ENCODE results near the gene MTOR. TPM values are rescaled to one million over a fixed set of nuclear protein-coding genes. Genes with fewer than 3 reads are reported as not detected.
"Not testable (repeated sequence)": the region's sequence is repeated elsewhere in the genome, so short reads cannot be mapped to it uniquely, and the experiment has no call there.

MTOR gene
- polyA plus RNA-seq, 1 donor, result 27.5 TPM

- H3K4me3 ChIP-seq (ENCODE audit: low read length), result no peak overlapping the region
- no peaks in the 10 kb centered on the region for H3K27me3 ChIP-seq (ENCODE audit: control insufficient read depth, insufficient read depth, low read length)
- no peak overlapping the region for H3K27ac ChIP-seq (ENCODE audit: low read length)
- H3K4me1 ChIP-seq (ENCODE audit: control insufficient read depth, insufficient read depth, low read length), result no peaks in the 10 kb centered on the region
- DNase-seq, result no peak
- H3K9me3 ChIP-seq (ENCODE audit: control insufficient read depth, low read depth, low read length), result no peaks in the 10 kb centered on the region
- WGBS (ENCODE audit: insufficient coverage, low lambda C conversion rate), result 95% methylated on average over 2 of the region's 3 CpGs
- peaks cover 38% of the 10 kb centered on the region for H3K36me3 ChIP-seq (ENCODE audit: control insufficient read depth, insufficient read depth, low read length)
Measured at GRCh38 chr1:11114966-11115365, 147.4 kb downstream of the MTOR start.

DNA sequence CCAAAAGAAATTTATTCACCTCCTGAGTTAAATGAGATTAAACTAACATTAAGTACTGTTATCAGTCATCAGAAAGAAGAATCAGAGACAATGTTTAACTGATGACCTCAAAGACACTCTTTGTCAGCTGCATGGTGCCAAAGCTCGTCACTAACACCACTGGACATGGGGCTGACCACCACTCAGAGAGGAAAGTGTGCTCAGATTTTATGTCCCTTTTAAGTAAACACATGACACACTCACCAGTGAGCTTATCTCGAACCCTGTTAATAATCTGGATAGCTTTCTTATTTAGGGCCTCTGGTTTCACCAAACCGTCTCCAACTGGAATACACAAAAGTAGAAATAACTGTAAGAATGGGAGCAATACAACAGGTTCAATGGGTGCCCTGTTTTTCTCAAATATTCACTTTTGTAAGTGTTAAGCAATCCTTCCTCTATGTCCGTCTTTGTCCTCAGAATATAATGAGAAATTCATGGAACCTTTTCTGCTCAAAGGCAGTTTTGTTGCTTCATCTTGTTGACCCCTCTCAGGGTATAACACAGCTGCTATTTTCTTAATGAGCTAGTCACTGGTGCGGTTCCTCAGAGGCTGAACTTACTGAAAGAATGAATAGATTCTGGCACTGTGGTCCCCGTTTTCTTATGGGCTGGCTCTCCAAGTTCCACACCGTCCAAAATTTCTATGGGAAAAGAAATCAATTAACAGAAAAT is 153.1 kb downstream of the MTOR start:
- no peak overlapping the region for H3K27ac ChIP-seq (ENCODE audit: low read length)
- H3K36me3 ChIP-seq (ENCODE audit: control insufficient read depth, insufficient read depth, low read length), result peaks cover 51% of the 10 kb centered on the region
- no peaks in the 10 kb centered on the region for H3K4me1 ChIP-seq (ENCODE audit: control insufficient read depth, insufficient read depth, low read length)
- WGBS (ENCODE audit: insufficient coverage, low lambda C conversion rate), result 75% methylated on average over 2 of the region's 7 CpGs
- no peaks in the 10 kb centered on the region for H3K9me3 ChIP-seq (ENCODE audit: control insufficient read depth, low read depth, low read length)
- no peak overlapping the region for H3K4me3 ChIP-seq (ENCODE audit: low read length)
- no peaks in the 10 kb centered on the region for H3K27me3 ChIP-seq (ENCODE audit: control insufficient read depth, insufficient read depth, low read length)
- no peak for DNase-seq

DNA sequence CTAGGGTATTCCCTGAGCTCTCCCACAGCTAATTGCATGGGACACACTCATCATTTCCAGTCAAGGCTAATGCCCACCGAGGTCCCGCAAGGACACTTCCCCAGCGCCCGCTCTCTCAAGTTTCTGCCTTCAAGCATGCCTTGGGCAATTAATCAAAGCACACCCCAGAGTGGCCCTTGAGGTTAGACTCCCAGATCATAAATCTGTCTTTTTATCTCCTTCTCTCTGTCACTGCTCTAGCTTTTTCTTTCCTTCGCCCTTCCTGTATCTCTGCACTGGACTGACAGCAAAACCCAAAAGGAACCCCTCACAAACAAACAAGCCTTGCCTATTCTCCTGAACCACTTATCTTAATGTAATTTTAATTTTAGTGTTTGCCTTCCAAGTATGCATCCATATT is 154.8 kb downstream of the MTOR start:
- peaks cover 39% of the 10 kb centered on the region for H3K36me3 ChIP-seq (ENCODE audit: control insufficient read depth, insufficient read depth, low read length)
- WGBS (ENCODE audit: insufficient coverage, low lambda C conversion rate), result 60% methylated on average over 1 of the region's 5 CpGs
- DNase-seq, result no peak

GRCh38 chr1:11105586-11105985 is 156.8 kb downstream of the MTOR start:
- H3K36me3 ChIP-seq (ENCODE audit: control insufficient read depth, insufficient read depth, low read length), result peaks cover 33% of the 10 kb centered on the region
- H3K27ac ChIP-seq (ENCODE audit: low read length), result no peak overlapping the region
- no peaks in the 10 kb centered on the region for H3K9me3 ChIP-seq (ENCODE audit: control insufficient read depth, low read depth, low read length)
- no peaks in the 10 kb centered on the region for H3K4me1 ChIP-seq (ENCODE audit: control insufficient read depth, insufficient read depth, low read length)
- no peak for DNase-seq
- H3K27me3 ChIP-seq (ENCODE audit: control insufficient read depth, insufficient read depth, low read length), result no peaks in the 10 kb centered on the region
- 100% methylated on average over 2 of the region's 10 CpGs for WGBS (ENCODE audit: insufficient coverage, low lambda C conversion rate)
- H3K4me3 ChIP-seq (ENCODE audit: low read length), result no peak overlapping the region

More for the DNA sequence above, 154.8 kb downstream of the MTOR start:
- no peaks in the 10 kb centered on the region for H3K4me1 ChIP-seq (ENCODE audit: control insufficient read depth, insufficient read depth, low read length)
- no peaks in the 10 kb centered on the region for H3K27me3 ChIP-seq (ENCODE audit: control insufficient read depth, insufficient read depth, low read length)
- no peaks in the 10 kb centered on the region for H3K9me3 ChIP-seq (ENCODE audit: control insufficient read depth, low read depth, low read length)
- no peak overlapping the region for H3K27ac ChIP-seq (ENCODE audit: low read length)
- no peak overlapping the region for H3K4me3 ChIP-seq (ENCODE audit: low read length)

DNA sequence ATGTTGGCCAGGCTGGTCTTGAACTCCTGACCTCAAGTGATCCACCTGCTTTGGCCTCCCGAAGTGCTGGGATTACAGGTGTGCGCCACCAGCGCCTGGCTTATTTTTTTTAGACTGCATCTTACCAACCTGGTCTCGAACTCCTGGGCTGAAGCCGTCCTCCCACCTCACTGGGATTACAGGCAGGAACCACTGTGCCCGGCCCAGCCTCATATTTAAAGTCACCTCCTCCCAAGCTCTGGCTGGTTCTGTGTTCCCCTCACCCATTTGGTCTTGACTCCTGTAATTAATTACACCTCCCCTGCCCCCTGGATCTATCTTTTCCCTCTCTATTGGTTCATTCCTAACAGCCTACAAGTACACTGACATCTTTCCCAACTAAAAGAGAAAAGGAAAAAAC is 161.0 kb downstream of the MTOR start:
- no peak overlapping the region for H3K27ac ChIP-seq (ENCODE audit: low read length)
- no peaks in the 10 kb centered on the region for H3K9me3 ChIP-seq (ENCODE audit: control insufficient read depth, low read depth, low read length)
- H3K4me1 ChIP-seq (ENCODE audit: control insufficient read depth, insufficient read depth, low read length), result no peaks in the 10 kb centered on the region
- no peak for DNase-seq
- no peaks in the 10 kb centered on the region for H3K27me3 ChIP-seq (ENCODE audit: control insufficient read depth, insufficient read depth, low read length)
- WGBS (ENCODE audit: insufficient coverage, low lambda C conversion rate), result no CpG with 5 or more reads among the region's 6 CpGs
- H3K4me3 ChIP-seq (ENCODE audit: low read length), result no peak overlapping the region
- H3K36me3 ChIP-seq (ENCODE audit: control insufficient read depth, insufficient read depth, low read length), result peaks cover 16% of the 10 kb centered on the region

DNA sequence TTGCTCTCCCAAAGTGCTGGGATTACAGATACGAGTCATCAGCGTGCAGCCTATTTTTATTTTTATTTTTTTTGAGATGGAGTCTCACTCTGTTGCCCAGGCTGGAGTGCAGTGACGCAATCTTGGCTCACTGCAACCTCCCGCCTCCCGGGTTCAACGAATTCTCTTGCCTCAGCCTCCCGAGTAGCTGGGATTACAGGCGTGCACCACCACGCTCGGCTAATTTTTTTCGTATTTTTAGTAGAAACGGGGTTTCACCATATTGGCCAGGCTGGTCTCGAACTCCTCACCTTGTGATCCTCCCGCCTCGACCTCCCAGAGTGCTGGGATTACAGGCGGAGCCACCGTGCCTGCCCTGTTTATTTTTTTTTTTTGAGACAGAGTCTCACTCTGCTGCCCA is 161.5 kb downstream of the MTOR start:
- not testable (repeated sequence) for DNase-seq; H3K27ac ChIP-seq (ENCODE audit: low read length)
- no CpG with 5 or more reads among the region's 17 CpGs for WGBS (ENCODE audit: insufficient coverage, low lambda C conversion rate)

GRCh38 chr1:11100149-11100493 is 162.2 kb downstream of the MTOR start:
- H3K27ac ChIP-seq (ENCODE audit: low read length), result peak overlapping the region; percentile 68
- H3K27me3 ChIP-seq (ENCODE audit: control insufficient read depth, insufficient read depth, low read length), result no peaks in the 10 kb centered on the region
- H3K36me3 ChIP-seq (ENCODE audit: control insufficient read depth, insufficient read depth, low read length), result peaks cover 17% of the 10 kb centered on the region
- peak overlapping the region; percentile 94 for H3K4me3 ChIP-seq (ENCODE audit: low read length)
- DNase-seq, result no peak
- no peaks in the 10 kb centered on the region for H3K4me1 ChIP-seq (ENCODE audit: control insufficient read depth, insufficient read depth, low read length)
- no peaks in the 10 kb centered on the region for H3K9me3 ChIP-seq (ENCODE audit: control insufficient read depth, low read depth, low read length)
- no CpG with 5 or more reads among the region's 13 CpGs for WGBS (ENCODE audit: insufficient coverage, low lambda C conversion rate)

More for the DNA sequence above, 161.5 kb downstream of the MTOR start:
- H3K9me3 ChIP-seq (ENCODE audit: control insufficient read depth, low read depth, low read length); H3K4me3 ChIP-seq (ENCODE audit: low read length); H3K27me3 ChIP-seq (ENCODE audit: control insufficient read depth, insufficient read depth, low read length); H3K4me1 ChIP-seq (ENCODE audit: control insufficient read depth, insufficient read depth, low read length): not testable (repeated sequence)
- H3K36me3 ChIP-seq (ENCODE audit: control insufficient read depth, insufficient read depth, low read length), result peaks cover 16% of the 10 kb centered on the region

DNA sequence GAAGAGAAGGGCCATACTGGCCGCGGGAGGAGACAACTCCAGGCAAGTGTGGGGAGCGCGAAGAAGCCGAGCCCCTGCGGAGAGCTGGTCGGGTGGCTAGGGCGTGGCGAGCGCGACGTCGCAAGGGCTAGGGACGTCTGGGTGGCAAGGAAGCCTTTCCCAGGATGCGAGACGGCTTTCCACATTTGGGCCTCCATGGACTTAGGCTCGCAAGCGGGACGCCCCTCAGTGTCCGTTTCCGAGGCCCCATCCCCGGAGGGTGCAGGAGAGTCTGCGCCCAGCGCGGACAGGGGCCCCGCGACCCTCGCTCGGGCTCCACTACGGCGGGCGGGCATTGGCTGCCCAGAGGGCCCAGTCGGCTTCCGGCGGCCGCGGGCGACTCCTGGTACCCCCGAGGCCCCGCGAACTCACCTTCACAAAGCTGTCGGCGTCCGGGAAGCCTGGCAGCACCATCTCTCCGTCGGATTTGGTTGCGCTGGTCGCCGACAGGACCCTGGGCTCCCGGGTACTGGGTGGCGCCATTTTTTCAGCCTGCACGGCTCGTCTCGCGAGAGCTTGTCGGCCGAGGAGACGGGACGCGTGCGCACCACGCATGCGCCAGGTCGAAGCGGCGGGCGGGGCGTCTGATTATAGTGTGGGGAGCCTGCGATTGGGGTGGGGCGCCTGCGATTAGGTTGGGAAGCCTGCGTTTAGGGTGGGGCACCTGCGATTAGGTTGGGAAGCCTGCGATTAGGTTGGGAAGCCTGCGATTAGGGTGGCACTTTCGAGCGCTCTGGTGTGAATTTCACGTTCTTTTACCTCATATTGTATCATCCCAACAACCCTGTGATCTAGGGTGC is 162.8 kb downstream of the MTOR start, which contains the start of gene EXOSC10:
TSS of gene EXOSC10 (minus strand) at position 560 of the 839 bp plus-strand sequence. CDS start at position 522, 38 bp downstream.
- WGBS (ENCODE audit: insufficient coverage, low lambda C conversion rate), result no CpG with 5 or more reads among the region's 78 CpGs
- peak within 1 kb of the TSS; percentile 68 for H3K27ac ChIP-seq (ENCODE audit: low read length)
- DNase-seq, result peak; percentile 91

GRCh38 chr1:11098931-11099309 is 163.4 kb downstream of the MTOR start:
- Histone ChIP-seq H3K9me3 (ENCODE audit: control insufficient read depth, low read depth, low read length) (no peaks in the 10 kb centered on the region), H3K4me1 (ENCODE audit: control insufficient read depth, insufficient read depth, low read length) (no peaks in the 10 kb centered on the region), H3K27me3 (ENCODE audit: control insufficient read depth, insufficient read depth, low read length) (no peaks in the 10 kb centered on the region), H3K4me3 (ENCODE audit: low read length) (peak overlapping the region; percentile 94), H3K27ac (ENCODE audit: low read length) (peak overlapping the region; percentile 68), H3K36me3 (ENCODE audit: control insufficient read depth, insufficient read depth, low read length) (peaks cover 28% of the 10 kb centered on the region)
- WGBS (ENCODE audit: insufficient coverage, low lambda C conversion rate), result no CpG with 5 or more reads among the region's 5 CpGs
- DNase-seq, result no peak

More for the DNA sequence above, 162.8 kb downstream of the MTOR start, which contains the start of gene EXOSC10:
- Histone ChIP-seq H3K27me3 (ENCODE audit: control insufficient read depth, insufficient read depth, low read length) (no peaks in the 10 kb centered on the region), H3K4me3 (ENCODE audit: low read length) (peak within 1 kb of the TSS; percentile 94), H3K36me3 (ENCODE audit: control insufficient read depth, insufficient read depth, low read length) (peaks cover 22% of the 10 kb centered on the region), H3K4me1 (ENCODE audit: control insufficient read depth, insufficient read depth, low read length) (no peaks in the 10 kb centered on the region), H3K9me3 (ENCODE audit: control insufficient read depth, low read depth, low read length) (no peaks in the 10 kb centered on the region)

- not testable (repeated sequence) for H3K4me1 ChIP-seq (ENCODE audit: control insufficient read depth, insufficient read depth, low read length); H3K27me3 ChIP-seq (ENCODE audit: control insufficient read depth, insufficient read depth, low read length); DNase-seq; H3K4me3 ChIP-seq (ENCODE audit: low read length); H3K9me3 ChIP-seq (ENCODE audit: control insufficient read depth, low read depth, low read length); H3K27ac ChIP-seq (ENCODE audit: low read length)
- H3K36me3 ChIP-seq (ENCODE audit: control insufficient read depth, insufficient read depth, low read length), result peaks cover 50% of the 10 kb centered on the region
- WGBS (ENCODE audit: insufficient coverage, low lambda C conversion rate), result no CpG with 5 or more reads among the region's 3 CpGs
Measured at GRCh38 chr1:11083784-11084183, 178.6 kb downstream of the MTOR start.
